Measurements from ENCODE around the gene MEIG1.

DNA sequence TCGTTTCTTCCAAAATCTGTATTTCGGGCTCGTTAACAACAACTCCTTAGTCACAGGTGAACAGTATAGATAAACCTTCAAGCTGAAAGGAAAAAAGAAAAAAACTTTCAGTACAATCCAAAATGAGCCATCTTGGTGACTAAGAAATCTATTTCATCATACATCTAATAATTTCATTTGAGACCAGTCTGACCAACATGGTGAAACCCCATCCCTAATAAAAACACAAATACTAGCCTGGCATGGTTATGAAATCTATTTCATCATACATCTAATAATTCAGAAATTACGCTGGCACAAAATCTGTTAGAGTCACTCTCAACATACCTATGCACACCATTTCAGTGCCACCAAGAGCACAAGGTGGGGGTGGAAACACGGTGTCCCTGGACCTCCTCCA lies 14.1 kb upstream of the MEIG1 start:
- TF ChIP-seq, protein P1, sequence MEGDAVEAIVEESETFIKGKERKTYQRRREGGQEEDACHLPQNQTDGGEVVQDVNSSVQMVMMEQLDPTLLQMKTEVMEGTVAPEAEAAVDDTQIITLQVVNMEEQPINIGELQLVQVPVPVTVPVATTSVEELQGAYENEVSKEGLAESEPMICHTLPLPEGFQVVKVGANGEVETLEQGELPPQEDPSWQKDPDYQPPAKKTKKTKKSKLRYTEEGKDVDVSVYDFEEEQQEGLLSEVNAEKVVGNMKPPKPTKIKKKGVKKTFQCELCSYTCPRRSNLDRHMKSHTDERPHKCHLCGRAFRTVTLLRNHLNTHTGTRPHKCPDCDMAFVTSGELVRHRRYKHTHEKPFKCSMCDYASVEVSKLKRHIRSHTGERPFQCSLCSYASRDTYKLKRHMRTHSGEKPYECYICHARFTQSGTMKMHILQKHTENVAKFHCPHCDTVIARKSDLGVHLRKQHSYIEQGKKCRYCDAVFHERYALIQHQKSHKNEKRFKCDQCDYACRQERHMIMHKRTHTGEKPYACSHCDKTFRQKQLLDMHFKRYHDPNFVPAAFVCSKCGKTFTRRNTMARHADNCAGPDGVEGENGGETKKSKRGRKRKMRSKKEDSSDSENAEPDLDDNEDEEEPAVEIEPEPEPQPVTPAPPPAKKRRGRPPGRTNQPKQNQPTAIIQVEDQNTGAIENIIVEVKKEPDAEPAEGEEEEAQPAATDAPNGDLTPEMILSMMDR (IDR thresholded peaks at IDR 0.05; ENCODE audit: poor library complexity, severe bottlenecking) = no peak
- TF ChIP-seq EP300 (conservative IDR thresholded peaks at IDR 0.05; ENCODE audit: poor library complexity, severe bottlenecking) (no peak), MXI1 (conservative IDR thresholded peaks at IDR 0.05; ENCODE audit: poor library complexity, severe bottlenecking) (no peak), POLR2AphosphoS5 (IDR thresholded peaks at IDR 0.05) (no peak), EZH2 (IDR thresholded peaks at IDR 0.05; ENCODE audit: borderline replicate concordance, insufficient read depth, low read length, poor library complexity, severe bottlenecking) (no peak), TAF1 (IDR thresholded peaks at IDR 0.05; ENCODE audit: low read depth) (no peak), SMC3 (conservative IDR thresholded peaks at IDR 0.05; ENCODE audit: poor library complexity) (no peak), RAD21 (conservative IDR thresholded peaks at IDR 0.05) (no peak)
- TF ChIP-seq, protein P2, sequence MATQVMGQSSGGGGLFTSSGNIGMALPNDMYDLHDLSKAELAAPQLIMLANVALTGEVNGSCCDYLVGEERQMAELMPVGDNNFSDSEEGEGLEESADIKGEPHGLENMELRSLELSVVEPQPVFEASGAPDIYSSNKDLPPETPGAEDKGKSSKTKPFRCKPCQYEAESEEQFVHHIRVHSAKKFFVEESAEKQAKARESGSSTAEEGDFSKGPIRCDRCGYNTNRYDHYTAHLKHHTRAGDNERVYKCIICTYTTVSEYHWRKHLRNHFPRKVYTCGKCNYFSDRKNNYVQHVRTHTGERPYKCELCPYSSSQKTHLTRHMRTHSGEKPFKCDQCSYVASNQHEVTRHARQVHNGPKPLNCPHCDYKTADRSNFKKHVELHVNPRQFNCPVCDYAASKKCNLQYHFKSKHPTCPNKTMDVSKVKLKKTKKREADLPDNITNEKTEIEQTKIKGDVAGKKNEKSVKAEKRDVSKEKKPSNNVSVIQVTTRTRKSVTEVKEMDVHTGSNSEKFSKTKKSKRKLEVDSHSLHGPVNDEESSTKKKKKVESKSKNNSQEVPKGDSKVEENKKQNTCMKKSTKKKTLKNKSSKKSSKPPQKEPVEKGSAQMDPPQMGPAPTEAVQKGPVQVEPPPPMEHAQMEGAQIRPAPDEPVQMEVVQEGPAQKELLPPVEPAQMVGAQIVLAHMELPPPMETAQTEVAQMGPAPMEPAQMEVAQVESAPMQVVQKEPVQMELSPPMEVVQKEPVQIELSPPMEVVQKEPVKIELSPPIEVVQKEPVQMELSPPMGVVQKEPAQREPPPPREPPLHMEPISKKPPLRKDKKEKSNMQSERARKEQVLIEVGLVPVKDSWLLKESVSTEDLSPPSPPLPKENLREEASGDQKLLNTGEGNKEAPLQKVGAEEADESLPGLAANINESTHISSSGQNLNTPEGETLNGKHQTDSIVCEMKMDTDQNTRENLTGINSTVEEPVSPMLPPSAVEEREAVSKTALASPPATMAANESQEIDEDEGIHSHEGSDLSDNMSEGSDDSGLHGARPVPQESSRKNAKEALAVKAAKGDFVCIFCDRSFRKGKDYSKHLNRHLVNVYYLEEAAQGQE (IDR thresholded peaks at IDR 0.05; ENCODE audit: borderline replicate concordance) = no peak
